Measurements from ENCODE around the gene PLEKHG3.

Gene PLEKHG3

GRCh38 chr14:64766430-64767151 is 62.4 kb downstream of the PLEKHG3 start:
- DNase-seq, result no peak

- DNase-seq, result no peak
These were observed 63.2 kb downstream of the PLEKHG3 start for GRCh38 chr14:64767215-64767964.

- DNase-seq, result no peak
These were observed 64.3 kb downstream of the PLEKHG3 start for GRCh38 chr14:64768401-64769095.

- DNase-seq, result no peak
These were observed 65.1 kb downstream of the PLEKHG3 start for GRCh38 chr14:64769096-64770020.

- DNase-seq, result no peak
These were observed 66.5 kb downstream of the PLEKHG3 start for GRCh38 chr14:64770751-64771150.

GRCh38 chr14:64771161-64771560 is 66.9 kb downstream of the PLEKHG3 start:
- DNase-seq, result no peak

- no peak for DNase-seq
These were observed 68.2 kb downstream of the PLEKHG3 start for GRCh38 chr14:64772397-64772950.

GRCh38 chr14:64773046-64773445 is 68.8 kb downstream of the PLEKHG3 start:
- DNase-seq, result no peak

- no peak for DNase-seq
These were observed 69.4 kb downstream of the PLEKHG3 start for GRCh38 chr14:64773577-64773976.

GRCh38 chr14:64774272-64774671 is 70.0 kb downstream of the PLEKHG3 start:
- no peak for DNase-seq

- no peak for DNase-seq
These were observed 71.0 kb downstream of the PLEKHG3 start for GRCh38 chr14:64775081-64775777.

GRCh38 chr14:64777461-64777860 is 73.2 kb downstream of the PLEKHG3 start:
- no peak for DNase-seq

- no peak for DNase-seq
These were observed 74.0 kb downstream of the PLEKHG3 start for GRCh38 chr14:64778104-64778754.

- no peak for DNase-seq
These were observed 75.2 kb downstream of the PLEKHG3 start for GRCh38 chr14:64779472-64779871.

GRCh38 chr14:64782196-64782595 is 78.0 kb downstream of the PLEKHG3 start:
- DNase-seq, result no peak

- DNase-seq, result no peak
These were observed 79.8 kb downstream of the PLEKHG3 start for GRCh38 chr14:64784006-64784405.

- DNase-seq, result no peak
These were observed 82.3 kb downstream of the PLEKHG3 start for GRCh38 chr14:64786296-64787149.

GRCh38 chr14:64787619-64788018 is 83.4 kb downstream of the PLEKHG3 start:
- DNase-seq, result no peak

- no peak for DNase-seq
These were observed 84.5 kb downstream of the PLEKHG3 start for GRCh38 chr14:64788706-64789105.

- DNase-seq, result no peak
These were observed 85.5 kb downstream of the PLEKHG3 start for GRCh38 chr14:64789696-64790095.

All from NCI-H1105 (cell line).